ENCODE results near the gene MAP3K19.
A peak's percentile ranks its signal among the peaks of the same experiment; 100 is the strongest.

The MAP3K19 gene

DNA sequence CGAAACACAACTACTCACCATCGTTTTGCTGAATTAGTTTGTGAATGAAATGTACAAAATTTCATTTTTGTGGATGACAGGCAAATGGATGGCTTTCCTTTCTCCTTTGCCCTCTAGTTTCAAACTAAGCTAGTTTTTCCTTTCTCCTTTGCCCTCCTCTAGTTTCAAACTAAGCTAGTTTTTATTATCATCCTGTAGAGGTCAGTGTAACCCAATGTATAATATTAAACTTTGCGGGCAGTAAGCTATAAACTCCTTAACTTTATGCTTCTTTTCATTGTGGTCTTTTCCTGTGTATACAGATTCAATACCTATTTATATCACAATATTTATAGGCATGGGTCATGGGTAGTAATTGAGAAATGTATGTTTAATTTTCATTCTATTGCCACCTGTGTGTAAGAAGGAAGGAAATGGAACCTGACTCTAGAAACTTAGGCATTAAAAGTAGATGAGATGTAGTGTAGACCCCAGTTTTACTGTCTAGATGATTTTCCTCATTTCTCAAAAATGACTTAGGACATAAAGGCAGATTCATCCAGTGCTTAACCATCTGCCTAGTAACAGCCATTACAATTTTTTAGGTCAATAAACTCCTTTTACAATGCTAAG, 58.1 kb downstream of the MAP3K19 start:
- Histone ChIP-seq H3K9ac (ENCODE audit: low read depth, low read length) (no peak overlapping the region), H3K4me3 (ENCODE audit: low read depth in 1 of 2, low read length in 2 of 2) (no peak overlapping the region), H3K36me3 (ENCODE audit: insufficient read depth, low read length) (no peaks in the 10 kb centered on the region), H3K27me3 (ENCODE audit: insufficient read depth, low read length, poor library complexity) (no peaks in the 10 kb centered on the region), H3K27ac (ENCODE audit: low read length) (no peak overlapping the region), H2AFZ (ENCODE audit: low read depth, low read length) (no peak overlapping the region), H4K20me1 (ENCODE audit: insufficient read depth, low read length) (no peaks in the 10 kb centered on the region), H3K4me2 (ENCODE audit: insufficient read depth, low read length) (no peak overlapping the region), H3K4me1 (ENCODE audit: insufficient read depth, low read length) (no peaks in the 10 kb centered on the region), H3K9me3 (ENCODE audit: insufficient read depth, low read length, severe bottlenecking) (no peaks in the 10 kb centered on the region), H3K79me2 (ENCODE audit: insufficient read depth, low read length) (no peaks in the 10 kb centered on the region)
- DNase-seq (no peak), ATAC-seq (ENCODE audit: insufficient read depth, low read depth) (peak; percentile 85)
- no peak for TF ChIP-seq EZH2 (IDR thresholded peaks at IDR 0.05; ENCODE audit: borderline replicate concordance, low read depth, low read length, severe bottlenecking)
- peak; percentile 64 for TF ChIP-seq CTCF (IDR thresholded peaks at IDR 0.05; ENCODE audit: borderline replicate concordance, extremely low read depth, low read length, poor library complexity, severe bottlenecking)

DNA sequence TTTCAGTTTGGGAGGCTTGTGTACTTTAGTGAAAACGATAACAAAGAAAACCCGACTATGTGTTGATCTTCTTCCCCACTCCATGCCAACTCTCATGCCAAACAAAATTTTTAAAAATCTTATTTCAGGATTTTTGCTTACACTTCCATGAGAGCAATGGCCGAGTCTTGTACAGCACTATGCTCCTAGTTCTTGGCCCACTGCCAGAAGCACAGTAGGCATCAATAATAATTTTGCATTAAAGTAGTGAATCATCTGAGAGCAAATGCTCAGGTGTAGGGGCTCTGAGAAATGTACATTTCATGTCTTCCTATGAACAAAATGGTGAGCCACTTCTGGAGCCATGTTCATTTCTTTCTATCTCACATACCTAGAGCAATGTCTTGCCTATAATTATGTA, 62.2 kb downstream of the MAP3K19 start:
- Histone ChIP-seq H3K9me3 (ENCODE audit: insufficient read depth, low read length, severe bottlenecking) (no peaks in the 10 kb centered on the region), H3K4me1 (ENCODE audit: insufficient read depth, low read length) (no peaks in the 10 kb centered on the region), H3K27me3 (ENCODE audit: insufficient read depth, low read length, poor library complexity) (no peaks in the 10 kb centered on the region), H2AFZ (ENCODE audit: low read depth, low read length) (no peak overlapping the region), H3K36me3 (ENCODE audit: insufficient read depth, low read length) (no peaks in the 10 kb centered on the region), H3K79me2 (ENCODE audit: insufficient read depth, low read length) (no peaks in the 10 kb centered on the region), H3K4me3 (ENCODE audit: low read depth in 1 of 2, low read length in 2 of 2) (no peak overlapping the region), H3K9ac (ENCODE audit: low read depth, low read length) (no peak overlapping the region), H3K4me2 (ENCODE audit: insufficient read depth, low read length) (no peak overlapping the region), H4K20me1 (ENCODE audit: insufficient read depth, low read length) (no peaks in the 10 kb centered on the region), H3K27ac (ENCODE audit: low read length) (no peak overlapping the region)
- TF ChIP-seq CTCF (IDR thresholded peaks at IDR 0.05; ENCODE audit: borderline replicate concordance, extremely low read depth, low read length, poor library complexity, severe bottlenecking) (no peak), EZH2 (IDR thresholded peaks at IDR 0.05; ENCODE audit: borderline replicate concordance, low read depth, low read length, severe bottlenecking) (no peak)
- ATAC-seq (ENCODE audit: insufficient read depth, low read depth) = no peak
- DNase-seq = no peak

GRCh38 chr2:134982603-134983002, 64.6 kb downstream of the MAP3K19 start:
- H3K4me2 ChIP-seq (ENCODE audit: insufficient read depth, low read length) = no peak overlapping the region
- TF ChIP-seq EZH2 (IDR thresholded peaks at IDR 0.05; ENCODE audit: borderline replicate concordance, low read depth, low read length, severe bottlenecking) (no peak), CTCF (IDR thresholded peaks at IDR 0.05; ENCODE audit: borderline replicate concordance, extremely low read depth, low read length, poor library complexity, severe bottlenecking) (no peak)
- H3K36me3 ChIP-seq (ENCODE audit: insufficient read depth, low read length) = no peaks in the 10 kb centered on the region
- H3K9ac ChIP-seq (ENCODE audit: low read depth, low read length) = no peak overlapping the region
- H3K79me2 ChIP-seq (ENCODE audit: insufficient read depth, low read length) = no peaks in the 10 kb centered on the region
- no peaks in the 10 kb centered on the region for H3K4me1 ChIP-seq (ENCODE audit: insufficient read depth, low read length)
- no peaks in the 10 kb centered on the region for H3K9me3 ChIP-seq (ENCODE audit: insufficient read depth, low read length, severe bottlenecking)
- no peak for DNase-seq
- no peak overlapping the region for H3K4me3 ChIP-seq (ENCODE audit: low read depth in 1 of 2, low read length in 2 of 2)
- ATAC-seq (ENCODE audit: insufficient read depth, low read depth) = peak; percentile 66
- no peak overlapping the region for H2AFZ ChIP-seq (ENCODE audit: low read depth, low read length)
- H3K27ac ChIP-seq (ENCODE audit: low read length) = no peak overlapping the region
- no peaks in the 10 kb centered on the region for H3K27me3 ChIP-seq (ENCODE audit: insufficient read depth, low read length, poor library complexity)
- H4K20me1 ChIP-seq (ENCODE audit: insufficient read depth, low read length) = no peaks in the 10 kb centered on the region

Measured in DND-41 (cell line).